ENCODE data around the gene SLC17A6. TPM values are rescaled to one million over a fixed set of nuclear protein-coding genes. Genes with fewer than 3 reads are reported as not detected.

The SLC17A6 gene
- total RNA-seq, 1 donor from 2014 or later: 2.7 TPM

GRCh38 chr11:22389526-22390282 is 51.5 kb downstream of the SLC17A6 start:
- H3K4me1 Mint-ChIP-seq (ENCODE audit: unreplicated experiment): no peaks in the 10 kb centered on the region
- H3K4me3 Mint-ChIP-seq: no peak overlapping the region
- H3K36me3 Mint-ChIP-seq: no peaks in the 10 kb centered on the region
- DNase-seq (ENCODE audit: extremely low spot score, unreplicated experiment): no peak
- H3K27me3 Mint-ChIP-seq: no peaks in the 10 kb centered on the region
- no peaks in the 10 kb centered on the region for H3K9me3 Mint-ChIP-seq
- no peak overlapping the region for H3K27ac Mint-ChIP-seq
- TF ChIP-seq, protein P1, sequence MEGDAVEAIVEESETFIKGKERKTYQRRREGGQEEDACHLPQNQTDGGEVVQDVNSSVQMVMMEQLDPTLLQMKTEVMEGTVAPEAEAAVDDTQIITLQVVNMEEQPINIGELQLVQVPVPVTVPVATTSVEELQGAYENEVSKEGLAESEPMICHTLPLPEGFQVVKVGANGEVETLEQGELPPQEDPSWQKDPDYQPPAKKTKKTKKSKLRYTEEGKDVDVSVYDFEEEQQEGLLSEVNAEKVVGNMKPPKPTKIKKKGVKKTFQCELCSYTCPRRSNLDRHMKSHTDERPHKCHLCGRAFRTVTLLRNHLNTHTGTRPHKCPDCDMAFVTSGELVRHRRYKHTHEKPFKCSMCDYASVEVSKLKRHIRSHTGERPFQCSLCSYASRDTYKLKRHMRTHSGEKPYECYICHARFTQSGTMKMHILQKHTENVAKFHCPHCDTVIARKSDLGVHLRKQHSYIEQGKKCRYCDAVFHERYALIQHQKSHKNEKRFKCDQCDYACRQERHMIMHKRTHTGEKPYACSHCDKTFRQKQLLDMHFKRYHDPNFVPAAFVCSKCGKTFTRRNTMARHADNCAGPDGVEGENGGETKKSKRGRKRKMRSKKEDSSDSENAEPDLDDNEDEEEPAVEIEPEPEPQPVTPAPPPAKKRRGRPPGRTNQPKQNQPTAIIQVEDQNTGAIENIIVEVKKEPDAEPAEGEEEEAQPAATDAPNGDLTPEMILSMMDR (conservative IDR thresholded peaks at IDR 0.05): no peak

DNA sequence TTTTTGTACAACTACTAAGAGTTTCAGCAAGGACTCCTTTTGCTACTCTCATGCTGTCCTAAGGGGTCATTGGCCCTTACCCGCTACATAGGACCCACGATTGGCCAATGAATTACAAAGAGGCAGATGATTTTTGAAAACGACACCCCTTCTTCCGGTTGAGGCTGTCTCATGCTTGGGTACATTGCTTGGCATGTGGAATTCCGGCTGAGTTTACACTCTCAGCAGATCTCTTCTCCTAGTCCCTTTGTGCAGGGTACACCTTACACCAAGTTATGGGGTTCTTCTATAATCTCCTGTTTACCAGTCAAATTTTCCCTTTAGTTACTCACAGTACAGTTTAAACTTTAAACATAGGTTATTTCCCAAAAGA is 52.1 kb downstream of the SLC17A6 start:
- Mint-ChIP-seq H3K9me3 (no peaks in the 10 kb centered on the region), H3K36me3 (no peaks in the 10 kb centered on the region), H3K4me3 (no peak overlapping the region), H3K4me1 (ENCODE audit: unreplicated experiment) (no peaks in the 10 kb centered on the region), H3K27ac (no peak overlapping the region), H3K27me3 (no peaks in the 10 kb centered on the region)
- TF ChIP-seq, protein P1 (conservative IDR thresholded peaks at IDR 0.05): no peak
- no peak for DNase-seq (ENCODE audit: extremely low spot score, unreplicated experiment)

GRCh38 chr11:22392561-22392960 is 54.4 kb downstream of the SLC17A6 start:
- TF ChIP-seq, protein P1 (conservative IDR thresholded peaks at IDR 0.05): no peak
- H3K4me1 Mint-ChIP-seq (ENCODE audit: unreplicated experiment): no peaks in the 10 kb centered on the region
- DNase-seq (ENCODE audit: extremely low spot score, unreplicated experiment): no peak
- H3K27me3 Mint-ChIP-seq: no peaks in the 10 kb centered on the region
- no peak overlapping the region for H3K27ac Mint-ChIP-seq
- no peak overlapping the region for H3K4me3 Mint-ChIP-seq
- H3K9me3 Mint-ChIP-seq: no peaks in the 10 kb centered on the region
- no peaks in the 10 kb centered on the region for H3K36me3 Mint-ChIP-seq

DNA sequence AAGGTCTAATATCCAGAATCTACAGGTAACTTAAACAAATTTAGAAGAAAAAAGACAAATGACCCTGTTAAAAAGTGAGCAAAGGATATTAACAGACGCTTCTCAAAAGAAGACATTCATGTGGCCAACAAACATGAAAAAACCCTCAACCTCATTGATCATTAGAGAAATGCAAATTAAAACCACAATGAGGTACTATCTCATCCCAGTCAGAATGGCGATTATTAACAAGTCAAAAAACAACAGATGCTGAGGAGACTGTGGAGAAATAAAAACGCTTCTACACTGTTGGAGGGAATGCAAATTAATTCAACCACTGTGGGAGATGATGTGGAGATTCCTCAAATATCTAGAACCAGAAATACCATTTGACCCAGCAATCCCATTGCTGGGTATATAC is 67.2 kb downstream of the SLC17A6 start:
- Mint-ChIP-seq H3K27me3 (no peaks in the 10 kb centered on the region), H3K36me3 (no peaks in the 10 kb centered on the region), H3K9me3 (no peaks in the 10 kb centered on the region), H3K4me1 (ENCODE audit: unreplicated experiment) (peaks cover 12% of the 10 kb centered on the region), H3K27ac (no peak overlapping the region), H3K4me3 (no peak overlapping the region)
- TF ChIP-seq, protein P1 (conservative IDR thresholded peaks at IDR 0.05): no peak
- no peak for DNase-seq (ENCODE audit: extremely low spot score, unreplicated experiment)

DNA sequence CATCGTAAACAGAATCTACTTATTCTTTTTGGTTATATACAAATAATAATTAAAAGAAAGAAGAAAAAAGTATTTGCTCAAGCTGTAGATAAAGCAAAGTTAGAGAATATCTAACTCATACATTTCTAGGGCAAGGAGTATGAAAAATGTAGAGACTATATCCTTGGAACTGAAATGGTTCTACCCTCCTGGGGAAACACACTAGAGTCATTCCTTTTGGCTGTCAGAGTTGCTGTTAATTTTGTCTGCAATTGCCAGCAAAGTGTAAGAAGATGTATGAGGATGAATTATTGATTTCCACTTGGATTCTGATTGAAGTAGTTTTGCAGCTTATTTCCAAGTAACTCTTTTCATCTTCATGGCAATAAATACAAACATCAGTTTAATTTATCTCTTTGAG is 69.1 kb downstream of the SLC17A6 start:
- H3K4me1 Mint-ChIP-seq (ENCODE audit: unreplicated experiment): peaks cover 12% of the 10 kb centered on the region
- TF ChIP-seq, protein P1 (conservative IDR thresholded peaks at IDR 0.05): no peak
- H3K27me3 Mint-ChIP-seq: no peaks in the 10 kb centered on the region
- no peak for DNase-seq (ENCODE audit: extremely low spot score, unreplicated experiment)
- H3K27ac Mint-ChIP-seq: no peak overlapping the region
- H3K9me3 Mint-ChIP-seq: no peaks in the 10 kb centered on the region
- no peak overlapping the region for H3K4me3 Mint-ChIP-seq
- no peaks in the 10 kb centered on the region for H3K36me3 Mint-ChIP-seq

Data from type B pancreatic cell (in vitro differentiated cells).